ENCODE data around the gene CACNB2.

CACNB2 gene

GRCh38 chr10:18417950-18418527 is 277.8 kb downstream of the CACNB2 start:
- POLR2A ChIA-PET: no interaction called here
- CTCF ChIA-PET: no interaction called here
- no peak for TF ChIP-seq CTCF (IDR thresholded peaks at IDR 0.05; ENCODE audit: control extremely low read depth, extremely low read depth, low read depth, missing control alignments)
- no peak for DNase-seq (ENCODE audit: extremely low spot score)

- POLR2A ChIA-PET: no interaction called here
- CTCF ChIA-PET: no interaction called here
- no peak for TF ChIP-seq CTCF (IDR thresholded peaks at IDR 0.05; ENCODE audit: control extremely low read depth, extremely low read depth, low read depth, missing control alignments)
- DNase-seq (ENCODE audit: extremely low spot score): no peak
Observed at GRCh38 chr10:18418541-18419215, 278.5 kb downstream of the CACNB2 start.

- POLR2A ChIA-PET: no interaction called here
- TF ChIP-seq CTCF (IDR thresholded peaks at IDR 0.05; ENCODE audit: control extremely low read depth, extremely low read depth, low read depth, missing control alignments): no peak
- CTCF ChIA-PET: interaction anchor here (1.0 to 1.1 kb wide), 2 partner anchors 14 kb away, joined by 3 read pairs; no protein-coding TSS in a partner anchor
- DNase-seq (ENCODE audit: extremely low spot score): no peak
Observed at GRCh38 chr10:18419945-18420344, 279.7 kb downstream of the CACNB2 start.

- no peak for DNase-seq (ENCODE audit: extremely low spot score)
- POLR2A ChIA-PET: no interaction called here
- CTCF ChIA-PET: interaction anchor here (0.7 to 1.2 kb wide), 2 partner anchors 10 to 40 kb away, joined by 3 read pairs; no protein-coding TSS in a partner anchor
- no peak for TF ChIP-seq CTCF (IDR thresholded peaks at IDR 0.05; ENCODE audit: control extremely low read depth, extremely low read depth, low read depth, missing control alignments)
Observed at GRCh38 chr10:18421726-18422293, 281.6 kb downstream of the CACNB2 start.

GRCh38 chr10:18423058-18423637 is 282.9 kb downstream of the CACNB2 start:
- ChIA-PET CTCF (no interaction called here), POLR2A (no interaction called here)
- no peak for TF ChIP-seq CTCF (IDR thresholded peaks at IDR 0.05; ENCODE audit: control extremely low read depth, extremely low read depth, low read depth, missing control alignments)
- no peak for DNase-seq (ENCODE audit: extremely low spot score)

- no peak for DNase-seq (ENCODE audit: extremely low spot score)
- no peak for TF ChIP-seq CTCF (IDR thresholded peaks at IDR 0.05; ENCODE audit: control extremely low read depth, extremely low read depth, low read depth, missing control alignments)
- POLR2A ChIA-PET: no interaction called here
- CTCF ChIA-PET: no interaction called here
Observed at GRCh38 chr10:18424200-18424599, 284.0 kb downstream of the CACNB2 start.

Measured in GM10248 (cell line).